GM13976 (cell line): ENCODE measurements around the gene ANKIB1.

Experiments used
- DNase-seq: peaks from one replicate; pipeline ENCODE4 v3.0.0; 2012; ENCODE audit warnings: low spot score
- CTCF ChIP-seq: IDR thresholded peaks from 2 replicates; pipeline ENCODE4 v1.5.1; 2012; ENCODE audit warnings: borderline replicate concordance, mild to moderate bottlenecking; ENCODE audit not compliant: insufficient read depth; ENCODE audit errors: extremely low read depth, missing control alignments, control extremely low read depth
- in situ Hi-C: fragments of 300-500 bp; cut with MboI; formaldehyde crosslinking; loops from one replicate; pipeline ENCODE4 v1.12.0; 2022; ENCODE audit warnings: low sequenced_read_pairs, mixed read lengths, inconsistent platforms; ENCODE audit not compliant: unreplicated experiment

Gene ANKIB1

GRCh38 chr7:92306153-92306552 lies 60.4 kb downstream of the ANKIB1 start:
- DNase-seq: no peak
- no peak for TF ChIP-seq CTCF
- in situ Hi-C loops: no loop called here

- TF ChIP-seq CTCF: no peak
- in situ Hi-C loops: no loop called here
- DNase-seq: no peak
These were observed 67.3 kb downstream of the ANKIB1 start for GRCh38 chr7:92313055-92313454.

- TF ChIP-seq CTCF: no peak
- no peak for DNase-seq
- in situ Hi-C loops: no loop called here
These were observed 73.5 kb downstream of the ANKIB1 start for GRCh38 chr7:92319243-92319642.

GRCh38 chr7:92325173-92325572 lies 79.4 kb downstream of the ANKIB1 start:
- in situ Hi-C loops: no loop called here
- TF ChIP-seq CTCF: no peak

GRCh38 chr7:92325858-92326257 lies 80.1 kb downstream of the ANKIB1 start:
- TF ChIP-seq CTCF: no peak
- DNase-seq: no peak
- in situ Hi-C loops: no loop called here

More at GRCh38 chr7:92325173-92325572, 79.4 kb downstream of the ANKIB1 start:
- DNase-seq: no peak

GRCh38 chr7:92330835-92331438 lies 85.2 kb downstream of the ANKIB1 start:
- DNase-seq: no peak
- no peak for TF ChIP-seq CTCF
- in situ Hi-C loops: no loop called here
